GM23248 (cell line): ENCODE measurements around the gene GCGR.

Experiments used
- EZH2 ChIP-seq: fragments of 200-600 bp; sonication (generic); IDR thresholded peaks from 2 replicates; pipeline ENCODE4 v1.6.1; 2018; ENCODE audit warnings: antibody characterized with exemption, mild to moderate bottlenecking; ENCODE audit not compliant: insufficient read depth, poor library complexity, severe bottlenecking
- EZH2phosphoT487 ChIP-seq: fragments of 200-600 bp; sonication (generic); IDR thresholded peaks from 2 replicates; pipeline ENCODE4 v1.6.1; 2018; ENCODE audit warnings: antibody characterized with exemption, moderate library complexity, mild to moderate bottlenecking, low read depth; ENCODE audit not compliant: insufficient read depth

DNA sequence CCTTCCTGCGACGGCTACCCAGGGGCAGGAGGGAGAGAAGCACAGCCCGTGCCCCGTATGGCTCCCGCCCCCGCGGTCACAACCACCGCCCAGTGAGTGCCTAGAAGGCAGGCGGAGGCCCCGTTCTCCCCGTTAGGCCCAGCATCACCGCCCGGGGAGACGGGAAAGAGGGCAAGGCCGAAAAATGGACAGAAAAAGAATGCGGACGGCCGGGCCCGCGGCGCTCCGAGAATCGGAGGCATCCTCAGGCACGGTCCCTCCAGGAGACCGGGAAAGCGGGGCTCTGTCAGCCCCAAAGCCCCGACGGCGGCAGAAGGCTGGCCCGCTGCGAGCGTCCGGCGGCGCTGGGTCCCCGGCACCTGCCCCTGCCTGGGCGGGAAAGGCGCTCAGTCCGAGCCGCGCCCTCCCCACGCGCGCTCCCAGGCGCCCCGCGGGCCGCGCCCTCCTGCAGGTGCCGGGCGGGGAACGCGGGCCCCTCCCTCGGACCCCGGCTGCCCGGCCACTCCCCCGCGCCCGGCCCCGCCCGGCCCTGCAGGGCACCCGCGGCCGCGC lies 28.7 kb downstream of the GCGR start:
- TF ChIP-seq EZH2: no peak
- no peak for TF ChIP-seq EZH2phosphoT487
